Activated CD4-positive, alpha-beta memory T cell treated with anti-CD3 and anti-CD28 coated beads, Interleukin-2, amount 10 ng/mL, durations not matched to agents 7 days and 5 days (primary cell): ENCODE results near the gene IL36G. TPM values are rescaled to one million over a fixed set of nuclear protein-coding genes. Genes with fewer than 3 reads are reported as not detected.

Source experiments
- CTCF ChIA-PET: fragments of 350-600 bp; sonication (Branson Sonifier 250); formaldehyde crosslinking; loops from one replicate; lab custom pipeline; 2021; ENCODE audit warnings: antibody characterized with exemption, inconsistent platforms; lab: Charles Lee
- POLR2A ChIA-PET: fragments of 350-600 bp; sonication (Branson Sonifier 250); formaldehyde crosslinking; loops from one replicate; lab custom pipeline; 2021; ENCODE audit warnings: antibody characterized with exemption; lab: Charles Lee
- DNase-seq: peaks from one replicate; pipeline ENCODE4 v3.0.0-alpha.2; 2020
- H3K27ac Mint-ChIP-seq: one replicate; pipeline ENCODE4 v1.8.0; 2021; ENCODE audit warnings: mild to moderate bottlenecking, mixed read lengths
- H3K27me3 Mint-ChIP-seq: one replicate; pipeline ENCODE4 v1.8.0; 2021; ENCODE audit warnings: mixed read lengths
- H3K36me3 Mint-ChIP-seq: one replicate; pipeline ENCODE4 v1.8.0; 2021; ENCODE audit warnings: low read depth, mixed read lengths
- H3K4me1 Mint-ChIP-seq: one replicate; pipeline ENCODE4 v1.8.0; 2021; ENCODE audit warnings: mixed read lengths
- H3K4me3 Mint-ChIP-seq: one replicate; pipeline ENCODE4 v1.8.0; 2021; ENCODE audit warnings: mild to moderate bottlenecking, mixed read lengths
- H3K9me3 Mint-ChIP-seq: one replicate; pipeline ENCODE4 v1.8.0; 2021; ENCODE audit warnings: mixed read lengths
- total RNA-seq, 2 experiments: library from RNA; stranded (reverse); gene quantifications; one replicate each; pipeline ENCODE4 v1.2.3, GENCODE V29; 2021

Gene IL36G
- total RNA-seq, 2 experiments from 2014 or later = not detected

GRCh38 chr2:112949456-112949855, 28.4 kb upstream of the IL36G start:
- H3K4me1 Mint-ChIP-seq = no peaks in the 10 kb centered on the region
- no peak overlapping the region for H3K27ac Mint-ChIP-seq
- no peak for DNase-seq
- ChIA-PET CTCF (interaction anchor here (0.6 kb wide), 1 partner anchor 10 kb away, joined by 3 read pairs; no protein-coding TSS in a partner anchor), POLR2A (no interaction called here)
- H3K36me3 Mint-ChIP-seq = no peaks in the 10 kb centered on the region
- no peak overlapping the region for H3K4me3 Mint-ChIP-seq
- no peaks in the 10 kb centered on the region for H3K9me3 Mint-ChIP-seq
- H3K27me3 Mint-ChIP-seq = peaks cover 31% of the 10 kb centered on the region

- Mint-ChIP-seq H3K9me3 (no peaks in the 10 kb centered on the region), H3K36me3 (no peaks in the 10 kb centered on the region), H3K4me1 (no peaks in the 10 kb centered on the region), H3K27me3 (peaks cover 24% of the 10 kb centered on the region), H3K4me3 (no peak overlapping the region), H3K27ac (no peak overlapping the region)
- POLR2A ChIA-PET = no interaction called here
- no peak for DNase-seq
- CTCF ChIA-PET = interaction anchor here (1.3 to 2.1 kb wide), 3 partner anchors 9 to 69 kb away, joined by 3 to 14 read pairs (median 6); no protein-coding TSS in a partner anchor
Measured at GRCh38 chr2:112954364-112954763, 23.4 kb upstream of the IL36G start.

GRCh38 chr2:112957511-112957910, 20.3 kb upstream of the IL36G start:
- H3K27ac Mint-ChIP-seq = no peak overlapping the region
- CTCF ChIA-PET = interaction anchor here (2.6 kb wide), 1 partner anchor 16 kb away, joined by 10 read pairs; no protein-coding TSS in a partner anchor
- H3K4me3 Mint-ChIP-seq = no peak overlapping the region
- H3K27me3 Mint-ChIP-seq = peaks cover 5% of the 10 kb centered on the region
- no peaks in the 10 kb centered on the region for H3K4me1 Mint-ChIP-seq
- POLR2A ChIA-PET = no interaction called here
- DNase-seq = no peak
- no peaks in the 10 kb centered on the region for H3K9me3 Mint-ChIP-seq
- H3K36me3 Mint-ChIP-seq = no peaks in the 10 kb centered on the region

- Mint-ChIP-seq H3K4me1 (no peaks in the 10 kb centered on the region), H3K27ac (no peak overlapping the region), H3K36me3 (no peaks in the 10 kb centered on the region), H3K4me3 (no peak overlapping the region), H3K27me3 (peaks cover 4% of the 10 kb centered on the region), H3K9me3 (no peaks in the 10 kb centered on the region)
- POLR2A ChIA-PET = no interaction called here
- CTCF ChIA-PET = interaction anchor here (0.6 to 2.7 kb wide), 16 partner anchors 10 to 215 kb away, joined by 3 to 24 read pairs (median 4); partner anchors contain the start of gene IL36G
- DNase-seq = peak; percentile 46
Measured at GRCh38 chr2:112958428-112959108, 19.2 kb upstream of the IL36G start.

- ChIA-PET POLR2A (no interaction called here), CTCF (interaction anchor here (0.6 to 2.7 kb wide), 18 partner anchors 10 to 216 kb away, joined by 3 to 24 read pairs (median 3); partner anchors contain the start of gene IL36G)
- Mint-ChIP-seq H3K4me1 (no peaks in the 10 kb centered on the region), H3K36me3 (no peaks in the 10 kb centered on the region), H3K27ac (no peak overlapping the region), H3K9me3 (no peaks in the 10 kb centered on the region), H3K4me3 (no peak overlapping the region), H3K27me3 (peaks cover 6% of the 10 kb centered on the region)
- no peak for DNase-seq
Measured at GRCh38 chr2:112959109-112959812, 18.5 kb upstream of the IL36G start.

- Mint-ChIP-seq H3K4me1 (no peaks in the 10 kb centered on the region), H3K9me3 (no peaks in the 10 kb centered on the region), H3K27ac (no peak overlapping the region), H3K4me3 (no peak overlapping the region), H3K27me3 (peaks cover 2% of the 10 kb centered on the region), H3K36me3 (no peaks in the 10 kb centered on the region)
- ChIA-PET POLR2A (no interaction called here), CTCF (interaction anchor here (0.7 to 2.7 kb wide), 6 partner anchors 18 to 211 kb away, joined by 3 to 24 read pairs (median 8); partner anchors contain the start of gene IL36G)
- no peak for DNase-seq
Measured at GRCh38 chr2:112960230-112960825, 17.5 kb upstream of the IL36G start.

- DNase-seq = no peak
- H3K4me1 Mint-ChIP-seq = no peaks in the 10 kb centered on the region
- no peak overlapping the region for H3K27ac Mint-ChIP-seq
- H3K9me3 Mint-ChIP-seq = no peaks in the 10 kb centered on the region
- ChIA-PET CTCF (interaction anchor here (1.1 to 2.1 kb wide), 4 partner anchors 8 to 213 kb away, joined by 3 to 10 read pairs (median 4); no protein-coding TSS in a partner anchor), POLR2A (interaction anchor here (0.8 kb wide), 1 partner anchor 213 kb away, joined by 4 read pairs; no protein-coding TSS in a partner anchor)
- no peak overlapping the region for H3K4me3 Mint-ChIP-seq
- peaks cover 5% of the 10 kb centered on the region for H3K27me3 Mint-ChIP-seq
- no peaks in the 10 kb centered on the region for H3K36me3 Mint-ChIP-seq
Measured at GRCh38 chr2:112962308-112963175, 15.3 kb upstream of the IL36G start.

- CTCF ChIA-PET = interaction anchor here (0.9 kb wide), 1 partner anchor 25 kb away, joined by 3 read pairs; no protein-coding TSS in a partner anchor
- Mint-ChIP-seq H3K27me3 (peaks cover 14% of the 10 kb centered on the region), H3K9me3 (no peaks in the 10 kb centered on the region), H3K27ac (no peak overlapping the region), H3K4me1 (peaks cover 4% of the 10 kb centered on the region), H3K4me3 (no peak overlapping the region), H3K36me3 (no peaks in the 10 kb centered on the region)
- no peak for DNase-seq
- POLR2A ChIA-PET = no interaction called here
Measured at GRCh38 chr2:112967023-112967422, 10.8 kb upstream of the IL36G start.

GRCh38 chr2:112972423-112973086, 5.3 kb upstream of the IL36G start:
- ChIA-PET CTCF (no interaction called here), POLR2A (no interaction called here)
- peaks cover 20% of the 10 kb centered on the region for H3K27me3 Mint-ChIP-seq
- no peak overlapping the region for H3K4me3 Mint-ChIP-seq
- no peak overlapping the region for H3K27ac Mint-ChIP-seq
- H3K9me3 Mint-ChIP-seq = no peaks in the 10 kb centered on the region
- H3K4me1 Mint-ChIP-seq = peaks cover 4% of the 10 kb centered on the region
- no peaks in the 10 kb centered on the region for H3K36me3 Mint-ChIP-seq
- no peak for DNase-seq

- no peaks in the 10 kb centered on the region for H3K9me3 Mint-ChIP-seq
Measured at GRCh38 chr2:112973156-112973555, 4.7 kb upstream of the IL36G start.

GRCh38 chr2:112979731-112980130, 1.9 kb downstream of the IL36G start:
- ChIA-PET POLR2A (no interaction called here), CTCF (interaction anchor here (0.5 to 2.8 kb wide), 4 partner anchors 11 to 105 kb away, joined by 3 to 9 read pairs (median 3); no protein-coding TSS in a partner anchor)
- H3K27ac Mint-ChIP-seq = no peak overlapping the region
- H3K27me3 Mint-ChIP-seq = peaks cover 8% of the 10 kb centered on the region
- DNase-seq = no peak
- no peak overlapping the region for H3K4me3 Mint-ChIP-seq
- H3K9me3 Mint-ChIP-seq = no peaks in the 10 kb centered on the region
- H3K4me1 Mint-ChIP-seq = peaks cover 12% of the 10 kb centered on the region
- H3K36me3 Mint-ChIP-seq = no peaks in the 10 kb centered on the region

More at GRCh38 chr2:112973156-112973555, 4.7 kb upstream of the IL36G start:
- no peak overlapping the region for H3K27ac Mint-ChIP-seq
- POLR2A ChIA-PET = no interaction called here
- H3K4me3 Mint-ChIP-seq = no peak overlapping the region
- CTCF ChIA-PET = no interaction called here
- H3K36me3 Mint-ChIP-seq = no peaks in the 10 kb centered on the region
- peaks cover 20% of the 10 kb centered on the region for H3K27me3 Mint-ChIP-seq
- peaks cover 7% of the 10 kb centered on the region for H3K4me1 Mint-ChIP-seq
- no peak for DNase-seq
